Heart left ventricle (tissue), 16 donors: Measurements from ENCODE around the gene INPP4A. TPM values are rescaled to one million over a fixed set of nuclear protein-coding genes. Genes with fewer than 3 reads are reported as not detected.

Experiments
- ATAC-seq, 4 donors: fragments of 200-7000 bp; cut with Tn5 transposase; one replicate each; pipeline ENCODE4 v1.9.1; 2020 to 2022; ENCODE audit warnings: moderate library complexity in 4 of 4, mild to moderate bottlenecking in 3 of 4, moderate number of reproducible peaks in 1 of 4
- DNase-seq, 5 donors: peaks; one replicate each; pipeline ENCODE4 v3.0.0-alpha.2; 2020
- H3K27ac ChIP-seq, 12 donors: fragments of 200-600 bp; sonication (generic) in 4 of 12; one replicate each; pipeline versions ENCODE4 v1.5.0 to v1.8.0; 2016 to 2022; ENCODE audit warnings: mild to moderate bottlenecking in 2 of 12
- H3K27me3 ChIP-seq, 9 donors: fragments of 200-600 bp; sonication (generic) in 2 of 9; one replicate each; pipeline versions ENCODE4 v1.5.1 to v1.8.0; 2016 to 2022; ENCODE audit warnings: mild to moderate bottlenecking in 3 of 9
- H3K36me3 ChIP-seq, 9 donors: fragments of 200-600 bp; sonication (generic) in 2 of 9; one replicate each; pipeline versions ENCODE4 v1.5.0 to v1.8.0; 2018 to 2022; ENCODE audit warnings: mild to moderate bottlenecking in 2 of 9
- H3K4me1 ChIP-seq, 12 donors: fragments of 200-600 bp; sonication (generic) in 4 of 12; one replicate each; pipeline versions ENCODE4 v1.5.0 to v1.8.0; 2016 to 2022; ENCODE audit warnings: mild to moderate bottlenecking in 3 of 12
- H3K4me3 ChIP-seq, 12 donors: fragments of 200-600 bp; sonication (generic) in 4 of 12; one replicate each; pipeline versions ENCODE4 v1.5.0 to v1.8.0; 2017 to 2022; ENCODE audit warnings: mild to moderate bottlenecking in 9 of 12, moderate library complexity in 4 of 12
- H3K9me3 ChIP-seq, 12 donors: fragments of 200-600 bp; sonication (generic) in 4 of 12; one replicate each; pipeline versions ENCODE4 v1.5.0 to v1.8.0; 2016 to 2022; ENCODE audit warnings: mild to moderate bottlenecking in 1 of 12
- POLR2A ChIP-seq, 2 donors: fragments of 450-650 bp; IDR thresholded peaks; one replicate each; pipeline ENCODE4 v1.6.1; 2017; ENCODE audit warnings: antibody characterized with exemption in 2 of 2, mild to moderate bottlenecking in 2 of 2, moderate library complexity in 2 of 2
- WGBS, 4 donors: extraction: QIAGEN DNeasy Blood & Tissue Kit in 2 of 4; methylation state at CpG; one replicate each; pipeline versions ENCODE4 v1.1.5 to v1.1.7; 2013 to 2018; 5-methylcytosine and 5-hydroxymethylcytosine counted together
- intact Hi-C, 10 donors: fragments of 100-400 bp; cut with DNase I; formaldehyde crosslinking; loops; one replicate each; pipeline versions ENCODE4 v1.11.1 to v1.14.2; 2022
- polyA plus RNA-seq, 2 donors: library from polyadenylated mRNA; stranded (reverse); fragments of 200-250 nt; gene quantifications; one replicate each; pipeline ENCODE4 v1.2.3, GENCODE V29; 2013
- total RNA-seq, 9 donors: library from RNA; depleted of rRNA in 2 of 9; stranded (reverse); fragments of >200 nt in 2 of 9; fragmentation: NEBNext Ultra II Directional in 3 of 9; extraction: Animal tissue kit (Norgen Biotek cat#: 25700) in 3 of 9; gene quantifications; one replicate each; pipeline versions ENCODE4 v1.1.0 to v1.2.4, GENCODE V29; 2016 to 2023
- TF ChIP-seq, protein P1 (sequence below), 12 donors: fragments of 200-600 bp; sonication (generic) in 4 of 12; IDR thresholded peaks; one replicate each; pipeline versions ENCODE4 v1.5.0 to v1.8.0; 2018 to 2022; ENCODE audit warnings: antibody characterized with exemption in 12 of 12, mild to moderate bottlenecking in 5 of 12
- donor health status: ischemic (EF 13 %, LVEDD 7.1; RV severe dilation, severe dysfunction).
- donor health status: healthy with polysubstance abuse.
- donor health status: DM: no; HTN: yes; CAD: no.
- donor health status: DM: no; HTN: no; CAD: no.
- donor health status: ischemic (EF 25% LVEDD 6.9; RV normal size, moderate dysfunction).
- donor health status: ischemic (EF 25% LVEDD 5.7; RV mildly dilated, moderate dysfunction).
- donor health status: healthy.
- donor health status: DM: yes; HTN: yes; CAD: no.
- donor health status: ischemic (EF 35%, LVEDD 5.7; RV mildly dilated, moderate dysfunction).
- donor health status: nonischemic (EF 11% LVEDD 7.7; RV severe dilation, severe dysfunction).
- donor health status: DM: yes; HTN: yes; CAD: no.
- donor health status: PGD.
- donor health status: ischemic (EF 29% LVEDD 5.4; RV normal size, mild dysfunction).
- donor health status: nonischemic (EF 23%, LVEDD 6.1; RV moderate dilation, normal function).

Gene INPP4A
- total and polyA plus RNA-seq, 11 donors = 5.1 to 30.5 (median 20.3) TPM

- H3K27me3 ChIP-seq = no peaks in the 10 kb centered on the region
- intact Hi-C loops = loop anchor here in 5 of 10 donors (5.0 to 10.0 kb wide), 6 partner anchors 40 to 162 kb away; partner anchors contain the start of genes COA5 (in 2 of the 5) and UNC50 (in 2 of the 5)
- ATAC-seq = no peak
- WGBS, 4 donors = 65 to 72% (median 69%) methylated on average over 4 of the region's 4 CpGs
- no peak for DNase-seq
- H3K27ac ChIP-seq = no peak overlapping the region
- H3K36me3 ChIP-seq = no peaks in the 10 kb centered on the region
- peaks cover 0 to 23% (median 3%) of the 10 kb centered on the region in 12 donors for H3K9me3 ChIP-seq
- TF ChIP-seq POLR2A (IDR thresholded peaks at IDR 0.05) = no peak
- TF ChIP-seq, protein P1, sequence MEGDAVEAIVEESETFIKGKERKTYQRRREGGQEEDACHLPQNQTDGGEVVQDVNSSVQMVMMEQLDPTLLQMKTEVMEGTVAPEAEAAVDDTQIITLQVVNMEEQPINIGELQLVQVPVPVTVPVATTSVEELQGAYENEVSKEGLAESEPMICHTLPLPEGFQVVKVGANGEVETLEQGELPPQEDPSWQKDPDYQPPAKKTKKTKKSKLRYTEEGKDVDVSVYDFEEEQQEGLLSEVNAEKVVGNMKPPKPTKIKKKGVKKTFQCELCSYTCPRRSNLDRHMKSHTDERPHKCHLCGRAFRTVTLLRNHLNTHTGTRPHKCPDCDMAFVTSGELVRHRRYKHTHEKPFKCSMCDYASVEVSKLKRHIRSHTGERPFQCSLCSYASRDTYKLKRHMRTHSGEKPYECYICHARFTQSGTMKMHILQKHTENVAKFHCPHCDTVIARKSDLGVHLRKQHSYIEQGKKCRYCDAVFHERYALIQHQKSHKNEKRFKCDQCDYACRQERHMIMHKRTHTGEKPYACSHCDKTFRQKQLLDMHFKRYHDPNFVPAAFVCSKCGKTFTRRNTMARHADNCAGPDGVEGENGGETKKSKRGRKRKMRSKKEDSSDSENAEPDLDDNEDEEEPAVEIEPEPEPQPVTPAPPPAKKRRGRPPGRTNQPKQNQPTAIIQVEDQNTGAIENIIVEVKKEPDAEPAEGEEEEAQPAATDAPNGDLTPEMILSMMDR (IDR thresholded peaks at IDR 0.05) = no peak
- H3K4me3 ChIP-seq = no peak overlapping the region
- peaks cover 0 to 27% (median 17%) of the 10 kb centered on the region in 12 donors for H3K4me1 ChIP-seq
Observed at GRCh38 chr2:98442488-98442887, 2.2 kb upstream of the INPP4A start.

DNA sequence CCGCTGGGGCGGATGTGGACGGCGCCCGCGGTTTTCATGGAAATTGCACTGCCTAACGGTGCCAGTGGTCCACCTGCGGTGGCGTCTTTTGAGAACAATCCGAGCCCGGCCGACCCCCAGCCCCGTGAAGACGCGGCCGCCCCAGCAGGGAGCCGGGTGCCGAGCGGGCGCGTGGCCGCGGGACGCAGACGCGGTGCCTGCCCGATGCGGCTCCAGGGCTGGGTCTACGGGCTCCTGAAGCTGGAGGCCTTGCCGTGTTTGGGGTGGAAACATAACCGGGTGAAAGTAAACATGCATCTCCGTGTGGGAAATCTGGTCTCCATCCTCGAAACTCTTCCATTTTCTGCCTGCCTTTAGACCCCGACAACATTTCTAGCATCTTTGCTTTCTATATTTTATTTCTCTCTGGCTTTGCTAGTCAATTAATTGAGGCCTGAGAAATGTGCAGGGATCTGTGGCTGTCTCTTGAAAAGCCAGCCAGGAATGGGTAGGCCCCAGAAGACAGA, 572 bp downstream of the INPP4A start:
- Histone ChIP-seq H3K27ac (peak overlapping the region; percentile 59 to 87 (median 76)), H3K27me3 (no peaks in the 10 kb centered on the region), H3K36me3 (no peaks in the 10 kb centered on the region), H3K9me3 (peaks cover 0 to 5% (median 0%) of the 10 kb centered on the region in 12 donors), H3K4me3 (peak overlapping the region; percentile 51 to 98 (median 86)), H3K4me1 (peaks cover 0 to 40% (median 17%) of the 10 kb centered on the region in 12 donors)
- TF ChIP-seq, protein P1 (IDR thresholded peaks at IDR 0.05) = no peak
- no peak for TF ChIP-seq POLR2A (IDR thresholded peaks at IDR 0.05)
- intact Hi-C loops = loop anchor here in 6 of 10 donors (5.0 to 10.0 kb wide), 7 partner anchors 42 to 160 kb away; partner anchors contain the start of genes COA5 (in 2 of the 6) and UNC50 (in 2 of the 6)
- ATAC-seq = peak in 3 of 4 donors; percentile 43 to 54 (median 47)
- DNase-seq = peak in 1 of 5 donors; percentile 37
- WGBS, 4 donors = 0 to 1% (median 1%) methylated on average over 19 to 34 of the region's 34 CpGs

- WGBS, 4 donors = 53 to 64% (median 61%) methylated on average over 19 of the region's 19 CpGs
- peak overlapping the region; percentile 51 to 98 (median 86) for H3K4me3 ChIP-seq
- H3K9me3 ChIP-seq = no peaks in the 10 kb centered on the region
- ATAC-seq (peak in 1 of 4 donors; percentile 23), DNase-seq (peak in 1 of 5 donors; percentile 22)
- H3K27ac ChIP-seq = peak overlapping the region; percentile 59 to 87 (median 76)
- peaks cover 0 to 47% (median 23%) of the 10 kb centered on the region in 12 donors for H3K4me1 ChIP-seq
- intact Hi-C loops = loop anchor here in 6 of 10 donors (5.0 to 10.0 kb wide), 7 partner anchors 41 to 159 kb away; partner anchors contain the start of genes COA5 (in 2 of the 6) and UNC50 (in 2 of the 6)
- H3K36me3 ChIP-seq = no peaks in the 10 kb centered on the region
- no peak for TF ChIP-seq POLR2A (IDR thresholded peaks at IDR 0.05)
- TF ChIP-seq, protein P1 (IDR thresholded peaks at IDR 0.05) = no peak
- no peaks in the 10 kb centered on the region for H3K27me3 ChIP-seq
Observed at GRCh38 chr2:98445683-98446581, 1.3 kb downstream of the INPP4A start.
